Urothelium cell line (cell line): Measurements from ENCODE around the gene HDAC9.

ENCODE experiments used
- DNase-seq: peaks from one replicate; pipeline ENCODE4 v3.0.0; 2011; ENCODE audit warnings: low spot score, mixed read lengths
- FAIRE-seq: peaks from 2 replicates; lab custom pipeline; 2011; peaks lifted over from hg19 to GRCh38; lab: Jason Lieb, UNC

HDAC9 gene

DNA sequence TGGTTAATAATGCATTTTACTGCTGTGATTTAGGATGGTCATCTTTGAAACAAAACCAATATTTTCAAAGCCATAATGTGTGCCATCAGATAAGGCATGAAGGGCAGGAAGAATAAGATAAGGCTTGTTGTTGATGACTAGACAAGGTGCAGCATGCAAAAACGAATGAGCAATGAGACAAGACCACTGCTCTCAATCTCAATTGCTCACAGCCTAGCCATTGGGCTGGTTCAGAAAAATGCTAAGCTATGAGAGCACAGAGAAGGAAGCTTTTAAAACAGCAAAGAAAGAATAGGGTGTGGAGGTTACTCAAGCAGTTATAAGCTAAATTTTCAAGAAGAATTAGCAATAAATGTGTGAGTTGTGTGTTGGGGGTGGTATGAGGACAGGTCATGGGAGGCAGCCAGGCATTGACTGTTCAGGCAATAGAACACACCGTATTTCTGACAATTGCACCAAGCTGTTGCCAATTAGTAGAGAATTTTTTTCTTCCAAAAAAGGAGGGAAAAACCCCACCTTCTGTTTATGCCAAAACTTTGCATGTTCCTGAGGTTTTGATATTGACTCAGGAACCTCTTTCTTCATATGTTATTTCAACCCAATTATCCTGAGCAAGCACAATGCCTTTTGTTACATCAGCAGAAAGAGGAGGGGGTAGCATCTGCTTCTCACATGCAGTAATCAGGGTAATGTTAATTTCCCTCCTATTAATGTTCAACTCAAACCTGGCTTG, 276.5 kb downstream of the HDAC9 start:
- DNase-seq (no peak), FAIRE-seq (no peak)

DNA sequence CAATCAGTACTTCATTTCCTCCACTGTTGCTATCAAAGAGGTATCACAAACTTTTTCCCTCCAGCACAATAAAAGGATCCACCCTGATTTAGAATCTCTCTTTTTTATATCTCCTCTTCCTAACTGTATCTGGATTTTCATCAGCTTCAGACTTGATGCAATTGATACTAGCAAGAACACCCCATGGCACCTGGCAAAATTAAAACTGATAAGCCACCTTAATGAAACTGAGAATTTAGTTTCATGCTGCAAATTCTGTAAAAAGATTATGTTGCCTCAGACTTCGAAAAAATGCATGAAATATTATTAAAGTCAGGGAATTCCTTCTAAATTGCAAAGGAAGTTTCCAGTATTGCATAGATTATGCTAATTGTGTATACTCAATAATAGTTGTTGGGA, 277.0 kb downstream of the HDAC9 start:
- DNase-seq (no peak), FAIRE-seq (no peak)

DNA sequence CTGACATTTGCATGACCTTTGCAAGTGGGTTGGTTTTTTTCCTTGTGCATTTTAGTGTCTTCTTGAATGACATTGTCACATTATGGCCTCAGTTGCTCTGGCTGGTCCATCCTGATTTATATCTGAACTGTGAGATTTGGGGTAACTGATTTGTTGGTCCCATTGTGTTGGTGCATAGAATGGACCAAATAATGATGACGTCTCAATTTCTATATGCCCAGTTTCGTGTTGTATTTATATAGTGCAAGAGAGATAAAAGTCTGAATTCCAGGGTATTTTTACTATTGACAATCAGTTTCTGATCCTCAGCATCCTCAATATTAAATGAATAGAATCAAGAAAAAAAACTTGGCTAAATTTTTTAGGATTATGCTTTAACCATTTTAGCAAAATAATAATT, 281.8 kb downstream of the HDAC9 start:
- DNase-seq, result no peak
- FAIRE-seq, result no peak

DNA sequence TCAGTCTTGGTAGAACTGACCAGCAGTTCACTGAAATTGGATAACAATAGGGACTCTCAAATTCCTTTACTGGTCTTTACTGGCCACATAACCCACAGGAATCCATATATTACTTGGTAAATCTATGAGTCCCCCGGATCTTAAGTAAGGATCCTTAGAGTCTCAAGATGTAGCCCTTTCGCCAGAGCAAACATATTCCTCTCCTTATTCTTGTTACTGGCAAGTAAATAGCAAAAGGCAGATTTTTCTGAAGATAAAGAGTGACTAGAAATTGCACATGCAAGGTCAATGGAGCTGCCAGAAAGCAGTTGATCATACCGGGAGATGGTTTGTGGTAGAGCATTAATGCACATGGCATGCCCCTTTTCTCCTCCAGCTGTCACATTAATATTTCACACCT, 283.0 kb downstream of the HDAC9 start:
- no peak for DNase-seq
- FAIRE-seq, result no peak

DNA sequence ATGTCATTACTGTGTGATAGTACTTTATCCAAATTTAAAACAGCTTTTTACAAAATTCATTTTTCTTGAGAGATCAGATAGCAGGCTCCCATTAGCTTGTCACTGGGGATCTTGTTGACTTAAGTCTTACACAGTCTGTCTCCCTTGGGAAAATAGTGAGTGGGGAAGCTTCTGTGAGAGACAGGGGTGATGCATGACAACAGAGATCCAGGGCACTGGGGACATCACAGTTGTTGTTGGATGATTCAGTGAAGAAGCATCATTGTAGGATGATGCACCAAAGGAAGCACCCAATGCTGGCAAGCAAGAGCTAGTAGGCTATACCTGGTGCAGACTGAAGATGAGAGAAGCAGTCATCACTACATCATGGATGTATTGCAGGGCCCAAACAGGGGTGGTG, 284.7 kb downstream of the HDAC9 start:
- DNase-seq, result no peak
- no peak for FAIRE-seq

DNA sequence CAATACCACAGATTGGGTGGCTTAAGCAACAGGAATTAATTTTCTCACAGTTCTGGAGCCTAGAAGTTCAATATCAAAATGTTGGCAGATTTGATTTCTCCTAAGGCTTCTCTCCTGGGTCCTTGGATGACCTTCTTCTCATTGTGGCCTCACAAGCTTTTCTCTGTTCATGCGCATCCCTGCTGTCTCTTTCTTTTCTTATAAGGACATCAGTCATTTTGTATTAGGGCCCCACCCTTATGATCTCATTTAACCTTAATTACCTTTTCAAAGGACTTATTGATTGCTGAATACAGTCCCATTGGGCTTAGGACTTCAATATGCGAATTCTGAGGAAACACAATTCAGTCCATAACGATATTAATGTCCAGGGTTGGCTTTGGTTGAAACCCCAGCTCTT, 285.4 kb downstream of the HDAC9 start:
- no peak for FAIRE-seq
- no peak for DNase-seq

DNA sequence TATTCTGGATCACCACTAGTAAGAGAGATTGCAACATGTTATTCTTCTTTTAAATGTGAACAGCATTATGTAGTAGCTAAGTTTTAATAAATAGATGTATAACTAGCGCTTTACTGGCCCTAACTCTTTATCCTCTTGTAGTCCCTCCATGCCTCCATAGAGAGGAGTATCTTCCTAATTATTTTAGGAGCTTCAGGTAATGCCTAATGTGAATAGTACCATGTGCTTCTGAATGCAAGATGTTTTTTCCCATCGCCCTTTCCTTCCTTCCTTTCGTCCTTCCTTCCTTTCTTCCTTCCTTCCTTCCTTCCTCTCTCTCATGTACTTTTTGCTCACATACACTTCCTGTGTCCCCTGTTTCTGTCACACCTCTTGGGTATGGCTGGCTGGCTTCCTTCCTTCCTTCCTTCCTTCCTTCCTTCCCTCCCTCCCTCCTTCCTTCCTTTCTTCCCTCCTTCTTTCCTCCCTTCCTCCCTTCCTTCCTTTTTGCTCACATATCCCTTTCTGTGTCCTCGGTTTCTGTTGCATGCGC, 290.7 kb downstream of the HDAC9 start:
- FAIRE-seq (no peak), DNase-seq (no peak)

DNA sequence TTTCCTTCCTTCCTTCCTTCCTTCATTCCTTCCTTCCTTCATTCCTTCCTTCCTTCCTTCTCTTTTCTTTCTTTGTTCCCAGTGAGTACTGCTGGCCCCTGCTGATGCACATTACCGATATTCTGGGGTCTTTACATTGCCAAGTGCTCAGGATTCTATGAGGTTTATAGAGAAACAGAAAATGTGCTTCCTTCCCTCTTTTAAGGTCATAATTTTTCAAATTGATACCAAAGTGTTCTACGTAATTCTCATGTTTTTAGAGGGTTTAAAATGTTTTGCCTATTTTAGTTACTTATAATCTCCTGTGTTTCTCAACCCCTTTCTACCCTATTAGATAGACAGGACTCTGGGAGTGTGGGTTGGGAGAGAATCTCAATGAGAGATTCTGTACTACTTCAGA, 291.2 kb downstream of the HDAC9 start:
- FAIRE-seq (no peak), DNase-seq (no peak)

DNA sequence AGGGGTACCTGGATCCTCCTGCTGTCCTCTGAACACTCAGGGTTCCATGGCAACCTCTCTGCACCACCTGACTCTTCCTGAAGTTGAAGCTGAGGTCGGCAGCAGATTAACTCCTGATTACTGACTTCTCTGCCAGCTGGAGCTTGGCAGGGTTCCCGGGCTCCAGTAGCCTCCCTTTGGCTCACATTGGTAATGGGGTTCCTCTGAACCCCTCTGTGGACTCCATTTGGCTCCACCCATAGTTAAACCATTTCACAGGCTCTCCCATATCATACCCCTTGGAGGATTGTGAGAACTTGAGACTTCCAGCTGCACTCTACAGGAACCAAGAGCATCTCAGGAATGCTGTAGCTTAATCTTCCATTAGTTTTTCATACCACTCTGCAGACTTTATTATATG, 292.5 kb downstream of the HDAC9 start:
- FAIRE-seq, result no peak
- DNase-seq, result no peak

DNA sequence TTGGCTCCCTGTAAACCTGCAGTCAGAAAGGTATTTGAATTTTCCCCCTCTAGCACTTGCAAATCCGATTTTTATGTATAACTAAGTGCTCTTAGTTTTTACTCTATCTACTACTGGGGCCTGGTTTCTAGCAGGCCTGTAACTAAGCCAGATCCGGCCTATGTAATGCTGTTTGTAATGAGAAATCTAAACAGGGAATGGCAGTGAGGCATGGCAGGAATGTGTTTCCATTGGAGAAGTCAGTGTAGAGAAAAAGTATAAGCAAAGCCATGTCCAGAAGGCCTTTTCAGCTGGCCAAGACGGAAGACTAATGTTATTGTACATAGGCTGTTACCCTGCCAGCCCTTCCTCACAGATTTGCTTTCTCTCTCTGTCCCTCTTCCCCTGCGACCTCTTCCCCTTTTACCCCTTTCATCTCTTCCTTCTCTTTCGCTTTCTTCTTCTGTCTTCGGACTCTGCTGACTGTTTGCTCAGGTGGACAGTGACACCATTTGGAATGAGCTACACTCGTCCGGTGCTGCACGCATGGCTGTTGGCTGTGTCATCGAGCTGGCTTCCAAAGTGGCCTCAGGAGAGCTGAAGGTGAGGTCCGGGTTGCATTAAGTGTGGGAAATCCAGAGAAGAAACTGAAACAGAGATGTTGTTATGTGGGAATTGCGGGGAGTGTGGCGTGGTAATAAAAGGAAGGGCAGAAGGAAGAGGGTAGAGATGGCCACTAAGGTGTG, 297.5 kb downstream of the HDAC9 start:
- no peak for DNase-seq
- no peak for FAIRE-seq

DNA sequence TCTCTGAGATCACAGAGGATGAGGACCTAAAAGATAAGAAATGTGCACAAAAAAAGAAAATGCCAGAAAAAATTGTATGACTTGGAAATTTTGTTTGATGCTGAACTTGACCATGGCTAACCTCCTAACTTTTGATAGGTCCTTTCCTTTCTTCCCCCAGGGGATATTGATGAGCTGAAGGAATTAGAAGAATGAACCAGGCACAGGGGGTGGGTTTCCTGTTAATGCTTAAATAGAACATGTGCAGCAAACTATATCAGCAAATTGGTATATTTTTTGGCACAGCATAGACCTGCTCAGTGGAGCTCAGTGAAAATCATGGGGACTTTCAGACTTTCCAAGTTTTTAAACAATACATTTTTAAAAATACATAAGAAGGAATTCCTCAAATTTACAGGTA, 300.7 kb downstream of the HDAC9 start:
- FAIRE-seq (no peak), DNase-seq (no peak)

DNA sequence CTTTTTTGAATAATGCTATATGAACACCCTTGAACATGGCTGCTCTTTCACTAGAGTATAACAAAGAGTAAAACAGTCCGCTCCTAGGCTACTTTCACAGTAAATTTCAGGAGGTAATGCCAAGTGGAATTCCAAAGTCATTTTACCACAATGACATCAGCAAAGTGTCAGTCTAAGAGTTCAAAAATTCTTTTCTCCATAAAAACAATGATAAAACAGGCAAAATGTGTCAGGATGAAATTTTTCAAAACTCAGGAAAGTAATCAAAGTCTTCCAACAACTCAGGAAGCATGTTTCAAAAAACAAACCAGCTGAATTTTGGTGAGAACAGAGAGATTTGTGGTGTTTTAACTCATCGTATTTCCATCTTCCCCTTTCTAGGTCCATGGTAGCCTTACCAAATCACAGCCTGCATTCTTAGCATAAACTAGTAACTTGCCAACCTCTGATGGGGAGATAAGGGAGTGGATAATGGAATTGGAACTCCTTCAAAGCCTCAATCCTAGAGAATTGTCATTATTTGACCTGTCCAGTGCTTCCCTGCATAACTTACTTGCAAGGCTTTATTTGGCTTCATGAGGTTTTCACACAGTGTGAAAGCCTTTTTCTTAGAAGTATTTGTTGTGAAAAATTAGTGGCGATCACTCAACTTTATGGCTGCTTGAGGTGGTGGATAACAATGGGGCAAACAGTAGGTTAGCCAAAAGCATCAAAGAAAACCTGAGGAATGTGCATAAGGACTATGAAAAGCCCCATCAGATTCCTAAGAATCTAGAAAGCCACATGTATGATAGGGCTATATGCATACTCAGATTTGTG, 302.7 kb downstream of the HDAC9 start:
- no peak for FAIRE-seq
- DNase-seq, result no peak

DNA sequence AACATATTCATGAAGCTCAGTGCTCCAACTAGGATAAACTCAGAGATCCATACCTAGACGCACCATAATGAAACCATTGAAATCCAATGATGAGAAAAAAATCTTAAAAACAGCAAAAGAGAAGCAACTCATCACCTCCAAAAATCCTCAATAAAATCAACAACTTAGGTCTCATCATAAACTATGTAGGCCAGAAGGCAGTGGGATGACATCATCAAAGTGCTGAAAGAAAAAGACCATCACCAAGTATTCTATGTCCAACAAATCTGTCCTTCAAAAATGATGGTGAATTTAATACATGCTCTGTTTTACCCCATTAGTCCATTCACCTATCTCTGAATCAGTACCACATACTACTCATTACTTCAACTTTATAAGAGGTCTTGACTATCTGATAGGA, 304.4 kb downstream of the HDAC9 start:
- no peak for FAIRE-seq
- DNase-seq, result no peak

DNA sequence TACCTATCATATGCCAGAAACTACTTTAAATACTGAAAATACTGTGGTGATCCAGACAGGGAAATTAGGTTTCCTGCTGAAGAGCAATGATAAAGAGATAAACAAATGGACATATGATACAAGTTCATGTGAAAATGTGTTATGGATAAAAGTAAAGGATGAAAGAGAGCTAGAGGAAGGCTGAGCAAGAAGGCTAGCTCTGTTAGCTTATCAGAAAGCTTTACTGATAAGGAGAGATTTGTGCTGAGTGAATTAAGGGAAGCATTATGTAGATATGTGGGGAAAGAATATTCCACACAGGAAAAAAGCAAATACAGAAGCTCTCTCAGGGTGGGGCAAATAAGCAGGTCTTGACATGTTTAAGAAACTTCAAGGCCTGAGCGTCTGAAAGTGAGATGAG, 308.4 kb downstream of the HDAC9 start:
- no peak for FAIRE-seq
- DNase-seq, result no peak

DNA sequence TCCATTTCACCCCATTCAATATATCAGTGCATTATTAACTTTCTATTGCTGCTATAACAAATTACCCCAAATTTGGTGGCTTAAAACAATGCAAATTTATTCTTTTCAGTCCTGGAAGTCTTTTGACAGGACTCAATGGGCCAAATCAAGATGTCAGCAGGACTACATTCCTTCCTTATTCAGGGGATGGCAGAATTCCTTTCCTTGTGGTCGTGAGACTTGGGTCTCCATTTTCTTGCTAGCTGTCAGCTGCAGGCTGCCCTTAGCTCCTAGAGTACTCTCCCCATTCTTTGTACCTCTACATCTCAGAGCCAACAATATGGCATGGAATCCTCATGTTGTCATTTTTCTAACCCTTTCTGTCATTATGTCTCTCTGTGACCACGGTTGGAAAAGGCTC, 310.6 kb downstream of the HDAC9 start:
- FAIRE-seq (no peak), DNase-seq (no peak)

DNA sequence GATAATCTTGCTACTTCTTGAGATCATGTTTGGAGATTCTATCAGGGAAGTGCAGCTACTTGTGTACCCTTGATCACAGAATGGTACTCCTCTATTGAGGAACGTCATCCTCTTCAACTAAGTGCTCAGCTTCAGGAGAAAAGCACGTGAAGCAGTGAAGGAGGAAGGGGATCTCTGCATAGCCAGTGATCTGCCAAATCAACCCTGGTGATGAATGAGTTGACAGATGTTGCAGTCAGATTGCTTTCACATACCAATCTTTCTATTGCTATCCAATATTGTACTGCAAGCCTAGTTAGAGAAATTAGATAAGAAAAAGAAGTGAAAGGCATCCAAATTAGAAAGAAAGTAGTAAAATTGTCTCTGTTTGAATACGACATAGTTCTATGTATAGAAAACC, 312.5 kb downstream of the HDAC9 start:
- FAIRE-seq (no peak), DNase-seq (no peak)

DNA sequence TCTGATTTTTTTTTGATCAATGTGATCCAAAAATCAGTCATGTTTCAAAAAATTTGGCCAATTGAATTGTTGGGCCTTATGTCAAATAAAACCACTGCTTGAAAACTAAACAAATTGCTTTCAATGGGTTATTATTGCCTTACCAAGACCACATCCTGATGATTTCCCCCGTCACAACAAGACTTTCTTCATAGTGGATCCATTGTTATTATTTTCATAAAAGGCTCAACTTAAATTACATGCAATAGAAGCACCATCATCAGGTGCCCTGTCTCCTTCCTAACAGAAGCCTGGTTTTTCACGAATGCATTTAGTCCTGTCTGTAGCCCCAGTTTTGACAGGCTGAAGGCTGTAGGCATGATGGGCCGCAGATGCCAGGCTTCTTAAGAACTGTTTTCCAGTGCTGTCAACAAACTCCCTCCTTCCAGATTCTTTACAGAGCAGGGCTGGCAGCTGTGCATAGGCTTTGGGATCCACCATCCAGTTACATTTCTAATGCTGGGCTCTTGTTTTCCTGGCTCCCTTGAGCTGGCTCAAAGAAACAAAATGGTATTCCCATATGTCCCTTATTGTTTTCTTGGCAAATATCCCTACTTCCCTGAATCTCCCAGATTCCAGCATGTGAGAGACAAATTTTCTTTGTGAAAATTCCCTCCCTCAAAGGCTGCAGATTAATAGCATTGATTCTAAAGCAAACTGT, 319.9 kb downstream of the HDAC9 start:
- FAIRE-seq (no peak), DNase-seq (no peak)

DNA sequence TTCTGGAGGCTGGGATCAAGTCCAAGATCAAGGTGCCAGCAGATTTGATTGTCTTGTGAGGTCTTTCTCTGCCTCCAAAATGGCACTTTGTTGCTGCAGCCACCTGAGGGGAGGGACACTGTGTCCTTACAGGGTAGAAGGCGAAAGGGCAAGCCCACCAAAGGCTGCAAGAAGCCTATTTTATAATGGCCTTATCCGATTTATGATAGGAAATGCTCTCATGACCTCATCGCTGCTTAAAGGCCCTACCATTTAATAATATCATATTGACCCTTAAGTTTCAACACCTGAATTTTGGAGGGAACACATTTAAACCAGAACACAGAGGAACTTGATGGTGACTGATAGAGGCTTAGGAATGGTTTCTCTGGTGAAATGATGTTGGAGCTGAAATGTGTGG, 325.4 kb downstream of the HDAC9 start:
- FAIRE-seq (no peak), DNase-seq (no peak)

DNA sequence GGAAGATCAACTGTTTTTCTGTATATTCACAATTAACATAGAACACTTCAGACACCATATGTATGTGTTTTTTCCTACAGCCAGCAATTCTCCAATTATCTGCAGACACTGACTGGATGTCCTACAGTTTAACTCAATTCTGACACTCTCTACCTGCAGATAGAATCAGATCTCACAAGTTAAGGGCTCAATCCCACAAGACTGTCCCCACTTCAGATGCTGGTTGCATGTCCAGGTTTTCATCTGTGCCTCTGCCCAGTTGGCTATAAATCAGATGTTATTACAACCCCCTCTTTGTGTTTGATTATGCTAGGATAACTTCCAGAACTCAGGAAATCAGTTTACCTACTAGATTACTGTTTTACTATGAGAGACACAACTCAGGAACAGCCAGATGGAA, 326.0 kb downstream of the HDAC9 start:
- FAIRE-seq, result no peak

DNA sequence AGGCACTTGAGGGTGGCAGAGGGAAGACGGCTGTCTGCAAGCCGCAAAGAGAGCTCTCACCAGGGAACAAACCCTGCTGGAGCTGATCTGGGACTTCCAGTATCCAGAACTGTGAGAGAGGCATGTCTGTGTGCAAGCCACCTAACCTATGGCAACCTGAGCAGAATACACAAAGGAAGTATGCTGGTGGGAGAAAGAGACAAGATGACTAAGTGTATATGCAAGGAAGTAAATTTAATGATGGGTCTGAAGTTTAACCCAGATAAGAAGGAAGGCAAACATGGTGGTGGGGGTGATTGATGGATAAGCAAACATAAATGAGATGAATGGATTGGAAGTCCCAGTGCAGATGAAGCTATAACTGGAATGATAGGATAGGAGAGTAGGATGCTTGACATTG, 328.6 kb downstream of the HDAC9 start:
- DNase-seq (no peak), FAIRE-seq (no peak)

More for the DNA sequence above, 326.0 kb downstream of the HDAC9 start:
- DNase-seq, result no peak
